Uterus (tissue), 4 donors: ENCODE results near the gene INSIG1. TPM values are rescaled to one million over a fixed set of nuclear protein-coding genes. Genes with fewer than 3 reads are reported as not detected.

Experiments used
- DNase-seq, 2 donors: peaks; one replicate each; pipeline ENCODE4 v3.0.0-alpha.2; 2019 to 2020
- H3K27ac ChIP-seq, 2 donors: fragments of 200-600 bp; sonication (generic); 1 replicate in 1 of 2; 2 replicates in 1 of 2; pipeline ENCODE4 v1.5.1; 2016 to 2018
- H3K27me3 ChIP-seq, 2 donors: fragments of 200-600 bp; sonication (generic); one replicate each; pipeline ENCODE4 v1.5.1; 2018 to 2019; ENCODE audit warnings: control low read depth in 1 of 2
- H3K36me3 ChIP-seq, 2 donors: fragments of 200-600 bp; sonication (generic); one replicate each; pipeline ENCODE4 v1.5.1; 2019; ENCODE audit warnings: control low read depth in 1 of 2
- H3K4me1 ChIP-seq, 2 donors: fragments of 200-600 bp; sonication (generic); one replicate each; pipeline ENCODE4 v1.5.1; 2018 to 2019; ENCODE audit warnings: control low read depth in 1 of 2
- H3K4me3 ChIP-seq, 2 donors: fragments of 200-600 bp; sonication (generic); 1 replicate in 1 of 2; 2 replicates in 1 of 2; pipeline ENCODE4 v1.5.1; 2018 to 2019; ENCODE audit warnings: mild to moderate bottlenecking in 1 of 2
- H3K9me3 ChIP-seq, 2 donors: fragments of 200-600 bp; sonication (generic); one replicate each; pipeline ENCODE4 v1.5.1; 2019; ENCODE audit warnings: control low read depth in 1 of 2
- POLR2A ChIP-seq, 2 donors: fragments of 450-650 bp; IDR thresholded peaks; one replicate each; pipeline ENCODE4 v1.6.1; 2016; ENCODE audit warnings: antibody characterized with exemption in 2 of 2, mild to moderate bottlenecking in 1 of 2, moderate library complexity in 1 of 2
- intact Hi-C: fragments of 100-400 bp; cut with DNase I; formaldehyde crosslinking; loops from one replicate; pipeline ENCODE4 v1.15.1; 2023; ENCODE audit warnings: low total_unique reads
- total RNA-seq, 4 donors: library from RNA; depleted of rRNA in 3 of 4; stranded (reverse); fragments of >200 nt in 3 of 4; gene quantifications; one replicate each; pipeline versions ENCODE4 v1.1.0 to v1.2.4, GENCODE V29; 2014 to 2023
- TF ChIP-seq, protein P1 (sequence below), 4 experiments: fragments of 200-600 bp in 2 of 4; fragments of 450-650 bp in 2 of 4; sonication (generic) in 2 of 4; IDR thresholded peaks; one replicate each; pipeline ENCODE4 v1.5.1; 2016 to 2019; ENCODE audit warnings: antibody characterized with exemption in 4 of 4, mild to moderate bottlenecking in 2 of 4, moderate library complexity in 1 of 4
- donor health status: DM: yes; HTN: yes; CAD: no.

INSIG1 gene
- total RNA-seq, 4 donors from 2014 or later, result 11.0 to 46.6 (median 22.0) TPM

DNA sequence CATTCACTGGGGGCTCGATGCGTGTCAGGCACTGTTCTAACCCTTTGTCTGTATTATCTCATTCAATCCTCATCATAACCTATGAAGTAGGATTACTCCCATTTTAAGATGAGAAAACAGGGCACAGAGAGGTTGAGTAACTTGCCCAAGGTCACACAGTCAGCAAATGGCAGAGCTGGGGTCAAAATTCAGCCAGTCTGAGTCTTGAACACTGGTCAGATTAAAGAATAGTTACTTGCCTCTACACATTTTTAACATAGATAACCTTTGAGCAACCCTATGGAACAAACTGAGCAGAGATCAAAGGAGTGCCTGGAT, 27.2 kb downstream of the INSIG1 start:
- no peaks in the 10 kb centered on the region for H3K4me1 ChIP-seq
- no peak overlapping the region for H3K27ac ChIP-seq

DNA sequence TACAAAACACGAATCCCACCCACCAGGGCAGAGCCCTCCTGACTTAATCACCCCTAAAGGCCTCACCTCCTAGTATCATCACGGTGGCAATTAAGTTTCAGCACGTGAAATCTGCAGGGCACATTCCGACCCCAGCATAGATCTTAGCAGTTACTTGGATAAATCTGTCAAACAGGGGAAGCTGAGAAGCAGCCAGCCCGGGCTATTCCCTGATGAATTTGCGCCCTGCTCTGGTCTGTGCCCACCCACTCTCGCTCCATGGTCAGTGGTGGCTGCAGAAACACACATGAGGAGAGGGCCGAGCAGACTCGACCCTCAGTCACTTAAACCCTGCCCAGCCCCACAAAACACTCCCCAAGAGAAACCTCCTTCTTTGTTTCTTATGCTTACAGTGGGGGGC, 28.7 kb downstream of the INSIG1 start:
- no peak overlapping the region for H3K4me3 ChIP-seq
- intact Hi-C loops, result no loop called here
- no peaks in the 10 kb centered on the region for H3K27me3 ChIP-seq
- TF ChIP-seq, protein P1, sequence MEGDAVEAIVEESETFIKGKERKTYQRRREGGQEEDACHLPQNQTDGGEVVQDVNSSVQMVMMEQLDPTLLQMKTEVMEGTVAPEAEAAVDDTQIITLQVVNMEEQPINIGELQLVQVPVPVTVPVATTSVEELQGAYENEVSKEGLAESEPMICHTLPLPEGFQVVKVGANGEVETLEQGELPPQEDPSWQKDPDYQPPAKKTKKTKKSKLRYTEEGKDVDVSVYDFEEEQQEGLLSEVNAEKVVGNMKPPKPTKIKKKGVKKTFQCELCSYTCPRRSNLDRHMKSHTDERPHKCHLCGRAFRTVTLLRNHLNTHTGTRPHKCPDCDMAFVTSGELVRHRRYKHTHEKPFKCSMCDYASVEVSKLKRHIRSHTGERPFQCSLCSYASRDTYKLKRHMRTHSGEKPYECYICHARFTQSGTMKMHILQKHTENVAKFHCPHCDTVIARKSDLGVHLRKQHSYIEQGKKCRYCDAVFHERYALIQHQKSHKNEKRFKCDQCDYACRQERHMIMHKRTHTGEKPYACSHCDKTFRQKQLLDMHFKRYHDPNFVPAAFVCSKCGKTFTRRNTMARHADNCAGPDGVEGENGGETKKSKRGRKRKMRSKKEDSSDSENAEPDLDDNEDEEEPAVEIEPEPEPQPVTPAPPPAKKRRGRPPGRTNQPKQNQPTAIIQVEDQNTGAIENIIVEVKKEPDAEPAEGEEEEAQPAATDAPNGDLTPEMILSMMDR (IDR thresholded peaks at IDR 0.05), result no peak
- TF ChIP-seq POLR2A (IDR thresholded peaks at IDR 0.05), result no peak
- DNase-seq, result no peak
- H3K4me1 ChIP-seq, result no peaks in the 10 kb centered on the region
- H3K27ac ChIP-seq, result no peak overlapping the region
- H3K36me3 ChIP-seq, result no peaks in the 10 kb centered on the region
- no peaks in the 10 kb centered on the region for H3K9me3 ChIP-seq

More for the DNA sequence above, 27.2 kb downstream of the INSIG1 start:
- Histone ChIP-seq H3K27me3 (no peaks in the 10 kb centered on the region), H3K9me3 (no peaks in the 10 kb centered on the region), H3K4me3 (no peak overlapping the region), H3K36me3 (no peaks in the 10 kb centered on the region)
- intact Hi-C loops, result no loop called here
- no peak for DNase-seq
- TF ChIP-seq, protein P1 (IDR thresholded peaks at IDR 0.05), result no peak
- no peak for TF ChIP-seq POLR2A (IDR thresholded peaks at IDR 0.05)

GRCh38 chr7:155327590-155328320, 30.1 kb downstream of the INSIG1 start:
- no peak for TF ChIP-seq POLR2A (IDR thresholded peaks at IDR 0.05)
- TF ChIP-seq, protein P1 (IDR thresholded peaks at IDR 0.05), result no peak
- no peak for DNase-seq
- Histone ChIP-seq H3K4me1 (no peaks in the 10 kb centered on the region), H3K4me3 (no peak overlapping the region), H3K27me3 (no peaks in the 10 kb centered on the region), H3K36me3 (no peaks in the 10 kb centered on the region), H3K27ac (no peak overlapping the region), H3K9me3 (no peaks in the 10 kb centered on the region)
- intact Hi-C loops, result no loop called here

DNA sequence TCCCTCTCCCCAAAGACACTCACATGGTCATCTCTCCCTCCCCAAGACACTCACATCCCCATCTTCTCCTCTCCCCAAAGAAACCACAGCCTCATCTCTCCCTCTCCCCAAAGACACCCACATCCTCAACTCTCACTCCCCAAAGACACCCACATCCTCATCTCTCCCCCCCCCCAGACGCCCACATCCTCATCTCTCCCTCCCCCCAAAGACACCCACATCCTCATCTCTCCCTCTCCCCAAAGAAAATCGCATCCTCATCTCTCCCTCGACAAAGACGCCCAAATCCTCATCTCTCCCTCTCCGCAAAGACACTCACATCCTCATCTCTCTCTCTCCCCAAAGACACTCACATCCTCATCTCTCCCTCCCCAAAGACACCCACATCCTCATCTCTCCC, 31.5 kb downstream of the INSIG1 start:
- H3K27ac ChIP-seq, result no peak overlapping the region
- H3K9me3 ChIP-seq, result no peaks in the 10 kb centered on the region
- no peak overlapping the region for H3K4me3 ChIP-seq
- intact Hi-C loops, result no loop called here
- no peaks in the 10 kb centered on the region for H3K36me3 ChIP-seq
- no peak for TF ChIP-seq POLR2A (IDR thresholded peaks at IDR 0.05)
- TF ChIP-seq, protein P1 (IDR thresholded peaks at IDR 0.05), result no peak
- H3K4me1 ChIP-seq, result no peaks in the 10 kb centered on the region
- no peaks in the 10 kb centered on the region for H3K27me3 ChIP-seq
- no peak for DNase-seq

- no peaks in the 10 kb centered on the region for H3K4me1 ChIP-seq
- no peak overlapping the region for H3K27ac ChIP-seq
- no peaks in the 10 kb centered on the region for H3K27me3 ChIP-seq
- TF ChIP-seq POLR2A (IDR thresholded peaks at IDR 0.05), result no peak
- TF ChIP-seq, protein P1 (IDR thresholded peaks at IDR 0.05), result no peak
- no peaks in the 10 kb centered on the region for H3K36me3 ChIP-seq
- H3K4me3 ChIP-seq, result no peak overlapping the region
- no peak for DNase-seq
- H3K9me3 ChIP-seq, result no peaks in the 10 kb centered on the region
- intact Hi-C loops, result no loop called here
Measured at GRCh38 chr7:155331396-155331795, 33.7 kb downstream of the INSIG1 start.
